Measurements from ENCODE around the gene STRN4. TPM values are rescaled to one million over a fixed set of nuclear protein-coding genes. Genes with fewer than 3 reads are reported as not detected.
A peak's percentile ranks its signal among the peaks of the same experiment; 100 is the strongest.

The STRN4 gene
- total RNA-seq, 1 donor from 2014 or later: 151 TPM

GRCh38 chr19:46721269-46722003 is 24.8 kb downstream of the STRN4 start:
- no peak for DNase-seq (ENCODE audit: low spot score in 2 of 2)

GRCh38 chr19:46720503-46721239 is 25.6 kb downstream of the STRN4 start:
- intact Hi-C loops (cut with DNase I): no loop called here
- Histone ChIP-seq H3K36me3 (peaks cover 55 to 58% of the 10 kb centered on the region in 2 donors), H3K27ac (no peak overlapping the region), H3K9me3 (no peaks in the 10 kb centered on the region), H3K4me3 (no peak overlapping the region), H3K27me3 (no peaks in the 10 kb centered on the region), H3K4me1 (peaks cover 2 to 9% of the 10 kb centered on the region in 2 donors)
- no peak for TF ChIP-seq CTCF (IDR thresholded peaks at IDR 0.05)
- DNase-seq (ENCODE audit: low spot score in 2 of 2): no peak

More at GRCh38 chr19:46721269-46722003, 24.8 kb downstream of the STRN4 start:
- H3K9me3 ChIP-seq: no peaks in the 10 kb centered on the region
- H3K4me3 ChIP-seq: no peak overlapping the region
- peaks cover 63 to 66% of the 10 kb centered on the region in 2 donors for H3K36me3 ChIP-seq
- no peak overlapping the region for H3K27ac ChIP-seq
- intact Hi-C loops (cut with DNase I): no loop called here
- no peaks in the 10 kb centered on the region for H3K27me3 ChIP-seq
- H3K4me1 ChIP-seq: peaks cover 0 to 7% of the 10 kb centered on the region in 2 donors
- no peak for TF ChIP-seq CTCF (IDR thresholded peaks at IDR 0.05)

GRCh38 chr19:46719629-46720502 is 26.4 kb downstream of the STRN4 start:
- H3K4me3 ChIP-seq: no peak overlapping the region
- intact Hi-C loops (cut with DNase I): no loop called here
- peak overlapping the region in 1 of 2 donors; percentile 13 for H3K27ac ChIP-seq
- no peaks in the 10 kb centered on the region for H3K27me3 ChIP-seq
- H3K36me3 ChIP-seq: peaks cover 47 to 50% of the 10 kb centered on the region in 2 donors
- no peaks in the 10 kb centered on the region for H3K9me3 ChIP-seq
- DNase-seq (ENCODE audit: low spot score in 2 of 2): no peak
- TF ChIP-seq CTCF (IDR thresholded peaks at IDR 0.05): no peak
- peaks cover 5 to 14% of the 10 kb centered on the region in 2 donors for H3K4me1 ChIP-seq

- Histone ChIP-seq H3K4me1 (peaks cover 5 to 18% of the 10 kb centered on the region in 2 donors), H3K27ac (peak overlapping the region; percentile 87 to 89), H3K4me3 (no peak overlapping the region), H3K27me3 (no peaks in the 10 kb centered on the region), H3K36me3 (peaks cover 39 to 42% of the 10 kb centered on the region in 2 donors), H3K9me3 (no peaks in the 10 kb centered on the region)
- no peak for TF ChIP-seq CTCF (IDR thresholded peaks at IDR 0.05)
- no peak for DNase-seq (ENCODE audit: low spot score in 2 of 2)
- intact Hi-C loops (cut with DNase I): no loop called here
These were observed 27.2 kb downstream of the STRN4 start for GRCh38 chr19:46718934-46719622.
